WTC11 (cell line): ENCODE data around the gene ZFYVE28. TPM values are rescaled to one million over a fixed set of nuclear protein-coding genes. Genes with fewer than 3 reads are reported as not detected.
A peak's percentile ranks its signal among the peaks of the same experiment; 100 is the strongest.

ENCODE experiments used
- ATAC-seq: fragments of 200-7000 bp; cut with Tn5 transposase; 2 replicates; pipeline ENCODE4 v1.10.0; 2021; ENCODE audit warnings: mild to moderate bottlenecking, moderate library complexity
- CTCF ChIA-PET: fragments of 300-600 bp; sonication (Branson Sonifier 250); formaldehyde crosslinking; loops from one replicate; lab custom pipeline; 2021; ENCODE audit warnings: antibody characterized with exemption; lab: Charles Lee
- POLR2A ChIA-PET: fragments of 350-600 bp; sonication (Branson Sonifier 250); formaldehyde crosslinking; loops from one replicate; lab custom pipeline; 2021; ENCODE audit warnings: antibody characterized with exemption; lab: Charles Lee
- DNase-seq: peaks from one replicate; pipeline ENCODE4 v3.0.0; 2021; ENCODE audit warnings: low spot score
- H3K27ac Mint-ChIP-seq: 2 replicates; pipeline ENCODE4 v1.8.0; 2021; ENCODE audit warnings: mixed read lengths
- H3K27me3 Mint-ChIP-seq: 2 replicates; pipeline ENCODE4 v1.8.0; 2021; ENCODE audit warnings: low read depth, mild to moderate bottlenecking, moderate library complexity, mixed read lengths
- H3K36me3 Mint-ChIP-seq: 2 replicates; pipeline ENCODE4 v1.8.0; 2021; ENCODE audit warnings: mixed read lengths
- H3K4me1 Mint-ChIP-seq: 2 replicates; pipeline ENCODE4 v1.8.0; 2022; ENCODE audit warnings: mixed read lengths
- H3K4me3 Mint-ChIP-seq: 2 replicates; pipeline ENCODE4 v1.8.0; 2021; ENCODE audit warnings: mild to moderate bottlenecking, moderate library complexity, mixed read lengths
- H3K9me3 Mint-ChIP-seq: 2 replicates; pipeline ENCODE4 v1.8.0; 2021; ENCODE audit warnings: mixed read lengths
- E2F1 ChIP-seq: sonication (generic); formaldehyde crosslinking; IDR thresholded peaks from 2 replicates; pipeline ENCODE4 v1.8.0; 2022; ENCODE audit warnings: mild to moderate bottlenecking, missing genetic modification reagents
- E2F5 ChIP-seq: sonication (generic); formaldehyde crosslinking; IDR thresholded peaks from 2 replicates; pipeline ENCODE4 v1.8.1; 2022; ENCODE audit warnings: mild to moderate bottlenecking, moderate library complexity, missing genetic modification reagents
- EMX1 ChIP-seq: fragments of 250-450 bp; sonication (Bioruptor Pico); IDR thresholded peaks from 2 replicates; pipeline ENCODE4 v1.8.0; 2021; ENCODE audit warnings: mild to moderate bottlenecking
- FOXJ3 ChIP-seq: sonication (generic); formaldehyde crosslinking; IDR thresholded peaks from 2 replicates; pipeline ENCODE4 v1.9.0; 2021; ENCODE audit warnings: missing genetic modification reagents, mild to moderate bottlenecking, borderline replicate concordance
- FOXP4 ChIP-seq: sonication (generic); formaldehyde crosslinking; IDR thresholded peaks from 2 replicates; pipeline ENCODE4 v1.8.0; 2022; ENCODE audit warnings: mild to moderate bottlenecking, missing genetic modification reagents
- NFE2L1 ChIP-seq: sonication (generic); formaldehyde crosslinking; IDR thresholded peaks from 2 replicates; pipeline ENCODE4 v1.8.1; 2023; ENCODE audit warnings: missing genetic modification reagents
- PRDM15 ChIP-seq: sonication (generic); formaldehyde crosslinking; IDR thresholded peaks from 2 replicates; pipeline ENCODE4 v1.8.0; 2022; ENCODE audit warnings: missing genetic modification reagents
- RORB ChIP-seq: fragments of 250-450 bp; sonication (Bioruptor Pico); IDR thresholded peaks from 2 replicates; pipeline ENCODE4 v1.9.0; 2021; ENCODE audit warnings: mild to moderate bottlenecking
- USF1 ChIP-seq: sonication (generic); formaldehyde crosslinking; IDR thresholded peaks from 2 replicates; pipeline ENCODE4 v1.8.0; 2022; ENCODE audit warnings: mild to moderate bottlenecking, missing genetic modification reagents
- USF2 ChIP-seq: sonication (generic); formaldehyde crosslinking; IDR thresholded peaks from 2 replicates; pipeline ENCODE4 v1.8.1; 2023; ENCODE audit warnings: mild to moderate bottlenecking, missing genetic modification reagents, moderate library complexity
- ZBTB21 ChIP-seq: sonication (generic); formaldehyde crosslinking; IDR thresholded peaks from 2 replicates; pipeline ENCODE4 v1.8.1; 2023; ENCODE audit warnings: mild to moderate bottlenecking, missing genetic modification reagents, borderline replicate concordance
- ZMAT4 ChIP-seq: fragments of 250-450 bp; sonication (Bioruptor Pico); IDR thresholded peaks from 2 replicates; pipeline ENCODE4 v1.9.0; 2021; ENCODE audit warnings: mild to moderate bottlenecking
- ZNF396 ChIP-seq: fragments of 250-450 bp; sonication (Bioruptor Pico); IDR thresholded peaks from 2 replicates; pipeline ENCODE4 v1.8.0; 2021; ENCODE audit warnings: mild to moderate bottlenecking, moderate library complexity, borderline replicate concordance
- ZNF425 ChIP-seq: fragments of 250-450 bp; sonication (Bioruptor Pico); conservative IDR thresholded peaks from 2 replicates; pipeline ENCODE4 v1.9.0; 2021; ENCODE audit warnings: mild to moderate bottlenecking
- ZNF512 ChIP-seq: sonication (generic); formaldehyde crosslinking; IDR thresholded peaks from 2 replicates; pipeline ENCODE4 v1.8.1; 2022; ENCODE audit warnings: missing genetic modification reagents, borderline replicate concordance
- total RNA-seq: library from RNA; stranded (reverse); gene quantifications from 3 replicates; pipeline ENCODE4 v1.2.3, GENCODE V29; 2021

Gene ZFYVE28
- total RNA-seq, 1 experiment from 2014 or later = 7.8 TPM

GRCh38 chr4:2428496-2429213 lies 10.2 kb upstream of the ZFYVE28 start:
- no peaks in the 10 kb centered on the region for H3K27me3 Mint-ChIP-seq
- no peaks in the 10 kb centered on the region; the same call in 1 of the 2 replicates for H3K4me1 Mint-ChIP-seq
- ChIA-PET CTCF (interaction anchor here (1.2 to 4.0 kb wide), 3 partner anchors 10 to 35 kb away, joined by 4 to 31 read pairs (median 5); partner anchors contain the start of gene CFAP99), POLR2A (no interaction called here)
- ATAC-seq (no peak), DNase-seq (no peak)
- H3K9me3 Mint-ChIP-seq = peaks cover 7% of the 10 kb centered on the region
- TF ChIP-seq FOXP4 (CRISPR knock-in tag) (no peak), FOXJ3 (CRISPR knock-in tag) (no peak)
- no peak overlapping the region; the same call in 1 of the 2 replicates for H3K27ac Mint-ChIP-seq
- H3K4me3 Mint-ChIP-seq = no peak overlapping the region
- no peaks in the 10 kb centered on the region for H3K36me3 Mint-ChIP-seq

- Mint-ChIP-seq H3K36me3 (no peaks in the 10 kb centered on the region), H3K27me3 (peaks cover 1% of the 10 kb centered on the region; the same call in 1 of the 2 replicates), H3K27ac (no peak overlapping the region), H3K4me1 (peaks cover 7% of the 10 kb centered on the region), H3K9me3 (peaks cover 7% of the 10 kb centered on the region), H3K4me3 (no peak overlapping the region)
- peak; percentile 12 for DNase-seq
- no peak for ATAC-seq
- POLR2A ChIA-PET = no interaction called here
- CTCF ChIA-PET = interaction anchor here (0.9 to 4.0 kb wide), 5 partner anchors 9 to 34 kb away, joined by 3 to 31 read pairs (median 5); partner anchors contain the start of gene CFAP99
- TF ChIP-seq NFE2L1 (CRISPR knock-in tag) = no peak
- no peak for TF ChIP-seq ZNF512 (CRISPR knock-in tag)
- TF ChIP-seq FOXJ3 (CRISPR knock-in tag) = no peak
- TF ChIP-seq USF1 = no peak
- no peak for TF ChIP-seq ZNF396
- no peak for TF ChIP-seq E2F1 (CRISPR knock-in tag)
- TF ChIP-seq RORB = no peak
- TF ChIP-seq EMX1 (CRISPR knock-in tag) = no peak
- no peak for TF ChIP-seq E2F5 (CRISPR knock-in tag)
- TF ChIP-seq USF2 (CRISPR knock-in tag) = no peak
- TF ChIP-seq ZBTB21 (CRISPR knock-in tag) = no peak
- no peak for TF ChIP-seq PRDM15 (CRISPR knock-in tag)
- TF ChIP-seq ZMAT4 (CRISPR knock-in tag) = no peak
- no peak for TF ChIP-seq ZNF425 (CRISPR knock-in tag)
Measured at GRCh38 chr4:2427383-2428334, 9.2 kb upstream of the ZFYVE28 start.
